ENCODE results near the gene GRM7. TPM values are rescaled to one million over a fixed set of nuclear protein-coding genes. Genes with fewer than 3 reads are reported as not detected.

GRM7 gene
- total RNA-seq, 1 donor from 2014 or later = 0.37 TPM

- DNase-seq (ENCODE audit: low spot score) = no peak
Measured at GRCh38 chr3:7307410-7307809, 446.5 kb downstream of the GRM7 start.

- DNase-seq (ENCODE audit: low spot score) = peak; percentile 70
Measured at GRCh38 chr3:7309641-7310102, 448.8 kb downstream of the GRM7 start.

DNA sequence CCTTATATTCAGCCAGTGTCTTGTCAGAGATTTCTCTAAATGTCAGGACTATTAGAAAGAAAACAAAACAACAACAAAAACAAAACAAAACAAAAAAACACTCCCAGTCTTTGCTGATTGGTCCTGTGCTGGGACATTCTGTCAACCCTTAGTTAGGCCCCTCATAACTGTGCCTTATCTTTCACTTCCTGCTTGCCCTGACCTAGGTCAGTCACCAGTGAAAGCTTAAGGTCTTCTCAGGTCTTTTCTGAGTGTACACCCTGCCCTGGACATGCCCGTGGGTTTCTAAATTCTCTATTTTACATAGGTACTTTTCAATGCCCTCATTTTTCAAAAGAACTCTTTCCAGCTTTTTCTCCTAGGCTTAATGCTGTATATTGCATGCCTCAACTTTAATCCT lies 454.1 kb downstream of the GRM7 start:
- DNase-seq (ENCODE audit: low spot score) = no peak

- DNase-seq (ENCODE audit: low spot score) = no peak
Measured at GRCh38 chr3:7322957-7323669, 462.2 kb downstream of the GRM7 start.

- peak; percentile 37 for DNase-seq (ENCODE audit: low spot score)
Measured at GRCh38 chr3:7328339-7328738, 467.4 kb downstream of the GRM7 start.

DNA sequence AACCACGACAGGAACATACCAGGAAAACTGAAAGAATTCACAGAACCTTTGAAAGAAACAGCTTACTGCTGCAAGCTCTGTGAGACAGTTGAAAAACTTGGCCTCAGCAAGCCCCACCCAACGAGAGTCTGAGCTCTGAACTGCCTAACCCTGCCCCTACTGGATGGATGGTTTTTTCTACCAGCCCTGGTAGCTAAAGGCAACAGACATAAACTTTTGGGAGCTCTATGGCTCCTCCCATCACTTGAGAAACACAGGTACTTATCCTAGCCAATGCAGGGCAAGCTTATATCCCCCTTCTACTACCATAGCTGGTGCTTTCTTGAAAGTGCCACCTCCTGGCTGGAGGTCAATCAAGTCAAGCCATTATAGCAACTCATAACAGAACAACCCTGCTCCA lies 471.8 kb downstream of the GRM7 start:
- no peak for DNase-seq (ENCODE audit: low spot score)

DNA sequence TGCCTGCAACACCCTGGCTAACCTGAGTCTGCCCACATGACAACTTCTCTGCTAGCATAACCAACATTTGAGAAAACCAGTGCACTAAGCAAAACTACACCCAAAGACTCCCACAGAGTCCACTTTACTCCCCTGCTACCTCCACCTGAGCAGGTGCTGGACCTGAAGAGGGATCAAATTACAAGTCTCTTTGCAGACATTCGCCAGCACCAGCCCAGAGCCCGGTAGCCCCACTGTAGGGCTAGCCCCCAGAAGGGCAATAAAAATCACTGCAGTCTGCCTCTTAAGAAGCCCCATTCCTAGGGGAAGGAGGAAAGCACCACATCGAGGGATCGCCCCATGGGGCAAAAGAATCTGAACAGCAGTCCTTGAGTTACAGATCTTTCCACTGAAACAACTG lies 472.2 kb downstream of the GRM7 start:
- DNase-seq (ENCODE audit: low spot score) = no peak

- DNase-seq (ENCODE audit: low spot score) = no peak
Measured at GRCh38 chr3:7340795-7341194, 479.9 kb downstream of the GRM7 start.

- DNase-seq (ENCODE audit: low spot score) = no peak
Measured at GRCh38 chr3:7346364-7346763, 485.4 kb downstream of the GRM7 start.

DNA sequence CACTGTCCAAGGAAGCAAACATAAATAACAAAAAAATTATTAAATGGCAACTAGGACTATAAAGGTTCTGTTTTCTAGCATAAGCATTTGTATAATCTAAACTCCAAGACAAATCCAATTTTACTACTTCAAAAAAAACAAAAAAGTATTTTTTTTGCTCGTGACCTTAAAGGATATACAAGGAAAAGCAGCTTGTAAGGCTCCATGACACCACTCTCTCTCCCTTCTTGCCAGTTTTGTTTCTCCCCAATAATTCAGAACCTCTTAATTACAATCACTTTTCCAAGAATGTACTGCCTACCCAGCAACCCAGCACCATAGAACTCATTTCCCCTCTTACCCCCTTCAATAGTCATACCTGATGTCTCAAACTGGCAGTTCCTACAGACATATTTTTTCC lies 496.2 kb downstream of the GRM7 start:
- DNase-seq (ENCODE audit: low spot score) = no peak

DNA sequence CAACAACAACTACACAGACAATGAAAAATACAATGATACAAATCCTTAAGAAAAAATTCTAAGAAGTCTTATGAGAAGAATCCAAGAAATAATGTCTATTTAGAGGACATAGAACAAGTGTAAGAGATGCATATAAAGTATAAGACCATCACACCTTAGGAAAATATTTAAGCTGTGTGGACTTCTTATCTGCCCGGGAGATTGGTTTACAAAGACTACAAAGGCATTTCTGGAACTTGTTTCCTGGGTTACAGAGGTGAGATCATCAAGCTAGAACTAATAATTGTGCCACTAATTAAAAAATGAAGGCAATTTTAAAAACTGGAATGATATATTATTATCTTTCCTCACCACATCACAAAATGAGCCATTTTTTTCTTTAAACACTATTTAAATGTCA lies 507.1 kb downstream of the GRM7 start:
- DNase-seq (ENCODE audit: low spot score) = no peak

DNA sequence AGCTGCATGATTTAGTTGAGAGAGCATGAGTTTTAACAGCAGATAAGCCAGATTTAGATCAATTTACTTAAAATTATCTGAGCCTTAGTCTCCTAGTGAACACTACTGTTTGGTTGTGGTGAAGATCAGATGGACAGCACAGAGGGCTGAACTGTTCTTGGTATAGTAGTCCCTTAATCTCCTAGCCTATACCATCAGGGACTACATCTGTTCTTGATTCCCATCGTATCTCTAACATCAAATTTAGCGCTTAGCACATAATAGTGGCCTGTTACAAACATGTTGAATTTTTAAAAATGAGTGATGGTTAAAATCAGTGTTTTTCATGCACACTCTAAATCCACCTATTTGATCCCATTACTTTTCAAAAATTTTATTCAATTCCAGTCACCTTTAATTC lies 507.7 kb downstream of the GRM7 start:
- DNase-seq (ENCODE audit: low spot score) = no peak

GRCh38 chr3:7371693-7372572 lies 511.0 kb downstream of the GRM7 start:
- no peak for DNase-seq (ENCODE audit: low spot score)

GRCh38 chr3:7377103-7377502 lies 516.2 kb downstream of the GRM7 start:
- DNase-seq (ENCODE audit: low spot score) = no peak

DNA sequence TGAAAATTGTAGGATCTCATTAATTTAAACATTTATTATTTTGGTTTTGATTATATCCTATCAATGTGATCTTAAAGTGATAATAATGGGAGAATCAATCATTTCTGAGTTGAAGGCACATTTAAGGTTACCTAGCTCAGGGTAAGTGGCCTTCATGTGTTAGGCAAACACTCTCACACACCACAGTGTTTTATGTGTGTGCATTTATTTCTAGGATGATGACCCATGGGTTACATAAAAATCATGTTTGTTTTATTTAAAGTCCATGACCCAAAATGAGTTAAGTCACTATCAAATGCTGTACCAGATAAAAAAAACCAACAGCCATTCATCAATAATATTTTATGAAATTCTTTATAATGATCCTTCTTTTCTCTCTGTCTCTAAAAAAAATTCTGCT lies 520.8 kb downstream of the GRM7 start:
- no peak for DNase-seq (ENCODE audit: low spot score)

GRCh38 chr3:7382293-7383010 lies 521.5 kb downstream of the GRM7 start:
- DNase-seq (ENCODE audit: low spot score) = peak; percentile 63

DNA sequence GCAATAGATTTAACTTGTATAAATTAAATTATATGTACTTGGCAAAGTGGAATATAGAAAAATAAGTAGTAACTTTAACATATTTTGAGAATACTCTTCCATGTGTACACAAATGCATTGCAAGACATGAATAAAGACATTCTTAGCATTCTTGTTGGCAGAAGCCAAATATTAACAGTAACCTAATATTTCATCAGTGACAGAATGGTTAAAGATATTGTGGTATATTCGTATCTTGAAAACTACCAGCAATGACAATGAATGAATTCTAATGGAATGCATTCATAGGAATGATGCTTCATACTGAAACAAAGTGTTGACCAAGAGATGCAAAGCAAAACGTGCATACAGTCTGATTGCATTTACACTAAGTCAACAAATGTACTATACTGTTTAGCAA lies 524.7 kb downstream of the GRM7 start:
- no peak for DNase-seq (ENCODE audit: low spot score)

DNA sequence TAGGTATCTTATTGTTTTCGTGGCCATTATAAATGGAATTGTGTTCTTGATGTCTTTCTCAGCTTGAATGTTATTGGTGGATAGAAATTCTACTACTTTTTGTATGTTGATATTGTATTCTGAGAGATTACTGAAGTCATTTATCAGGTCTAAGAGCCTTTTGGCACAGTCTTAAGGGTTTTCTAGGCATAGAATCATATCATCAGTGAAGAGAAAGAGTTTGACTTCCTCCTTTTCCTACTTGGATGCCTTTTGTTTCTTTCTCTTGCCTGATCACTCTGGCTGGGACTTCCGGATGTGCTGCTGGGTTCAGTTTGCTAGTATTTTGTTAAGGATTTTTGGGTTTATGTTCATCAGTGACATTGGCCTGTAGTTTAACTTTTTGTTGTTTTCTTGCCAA lies 527.1 kb downstream of the GRM7 start:
- no peak for DNase-seq (ENCODE audit: low spot score)

DNA sequence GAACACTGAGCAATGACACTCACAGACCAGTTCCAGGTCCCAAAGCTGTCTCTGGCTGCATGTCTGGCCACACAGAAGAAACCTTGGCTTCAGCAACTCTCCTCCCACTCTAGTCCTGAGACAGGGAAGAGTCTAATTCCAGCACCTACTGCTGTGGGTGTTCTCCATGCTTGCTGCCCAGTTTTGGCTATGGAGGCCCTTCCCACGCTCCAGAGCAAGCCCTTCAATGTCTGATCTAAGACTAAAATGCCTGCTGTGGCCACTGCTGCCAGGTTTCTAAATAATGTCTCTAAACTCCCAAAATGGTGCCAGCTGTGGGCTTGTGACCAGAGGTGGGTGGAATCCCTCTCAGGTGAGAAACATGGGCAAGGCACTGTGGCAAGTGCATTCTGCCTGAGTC lies 531.3 kb downstream of the GRM7 start:
- DNase-seq (ENCODE audit: low spot score) = no peak

- no peak for DNase-seq (ENCODE audit: low spot score)
Measured at GRCh38 chr3:7393944-7394605, 533.2 kb downstream of the GRM7 start.

DNA sequence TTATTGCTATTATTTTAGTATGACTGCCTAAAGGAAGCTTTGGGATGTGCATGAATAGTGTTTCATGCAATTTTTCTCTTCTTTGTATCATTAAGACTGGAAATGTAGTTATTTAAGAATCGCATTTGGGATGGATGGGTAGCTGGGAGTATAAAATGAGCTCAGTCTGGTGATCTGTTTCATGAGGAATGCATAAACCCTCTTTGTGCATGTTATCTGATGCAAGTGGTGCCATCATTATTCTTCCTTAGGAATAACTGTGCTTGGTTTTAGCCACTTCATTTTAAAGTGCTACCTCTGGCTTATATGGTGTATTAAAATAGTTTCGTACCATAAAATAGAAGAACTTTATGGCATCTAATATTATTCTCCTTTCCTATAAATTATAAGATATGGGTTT lies 535.6 kb downstream of the GRM7 start:
- no peak for DNase-seq (ENCODE audit: low spot score)

GRCh38 chr3:7397097-7397496 lies 536.2 kb downstream of the GRM7 start:
- no peak for DNase-seq (ENCODE audit: low spot score)
